ENCODE data around the gene ADORA2A.

The ADORA2A gene

GRCh38 chr22:24474649-24475255 is 47.4 kb downstream of the ADORA2A start:
- H4K20me1 ChIP-seq (ENCODE audit: control insufficient read depth, insufficient read depth, low read depth, low read length) = no peaks in the 10 kb centered on the region
- H3K9me3 ChIP-seq (ENCODE audit: control insufficient read depth, insufficient read depth, low read length) = no peaks in the 10 kb centered on the region
- TF ChIP-seq CTCF (IDR thresholded peaks at IDR 0.05; ENCODE audit: low read depth, low read length, poor library complexity, severe bottlenecking) = no peak
- no peak for TF ChIP-seq EZH2phosphoT487 (IDR thresholded peaks at IDR 0.05; ENCODE audit: borderline replicate concordance, low read length)
- no peaks in the 10 kb centered on the region for H3K9me2 ChIP-seq (replicated peaks; ENCODE audit: control insufficient read depth, low read length)
- no peaks in the 10 kb centered on the region for H3K79me2 ChIP-seq (ENCODE audit: control insufficient read depth, low read length)
- peaks cover 17% of the 10 kb centered on the region for H3K4me1 ChIP-seq (ENCODE audit: control insufficient read depth, low read length)
- H3K27me3 ChIP-seq (ENCODE audit: control insufficient read depth, low read length) = no peaks in the 10 kb centered on the region
- H3K4me3 ChIP-seq (ENCODE audit: low read length) = no peak overlapping the region
- H3K4me2 ChIP-seq (ENCODE audit: low read length) = no peak overlapping the region
- no peaks in the 10 kb centered on the region for H3F3A ChIP-seq (ENCODE audit: control insufficient read depth, insufficient read depth)
- H3K36me3 ChIP-seq (ENCODE audit: control insufficient read depth, low read length) = no peaks in the 10 kb centered on the region
- no peak overlapping the region for H3K27ac ChIP-seq (ENCODE audit: low read depth, low read length)

GRCh38 chr22:24481641-24482040 is 54.2 kb downstream of the ADORA2A start:
- no peaks in the 10 kb centered on the region for H3F3A ChIP-seq (ENCODE audit: control insufficient read depth, insufficient read depth)
- H3K9me3 ChIP-seq (ENCODE audit: control insufficient read depth, insufficient read depth, low read length) = no peaks in the 10 kb centered on the region
- peaks cover 6% of the 10 kb centered on the region; the same call in 1 of the 2 replicates for H3K4me1 ChIP-seq (ENCODE audit: control insufficient read depth, low read length)
- no peak overlapping the region for H3K4me3 ChIP-seq (ENCODE audit: low read length)
- H4K20me1 ChIP-seq (ENCODE audit: control insufficient read depth, insufficient read depth, low read depth, low read length) = no peaks in the 10 kb centered on the region
- no peaks in the 10 kb centered on the region for H3K27me3 ChIP-seq (ENCODE audit: control insufficient read depth, low read length)
- no peak overlapping the region for H3K4me2 ChIP-seq (ENCODE audit: low read length)
- TF ChIP-seq EZH2phosphoT487 (IDR thresholded peaks at IDR 0.05; ENCODE audit: borderline replicate concordance, low read length) (no peak), CTCF (IDR thresholded peaks at IDR 0.05; ENCODE audit: low read depth, low read length, poor library complexity, severe bottlenecking) (no peak)
- no peaks in the 10 kb centered on the region for H3K79me2 ChIP-seq (ENCODE audit: control insufficient read depth, low read length)
- H3K36me3 ChIP-seq (ENCODE audit: control insufficient read depth, low read length) = no peaks in the 10 kb centered on the region
- no peak overlapping the region for H3K27ac ChIP-seq (ENCODE audit: low read depth, low read length)
- no peaks in the 10 kb centered on the region for H3K9me2 ChIP-seq (replicated peaks; ENCODE audit: control insufficient read depth, low read length)

- no peaks in the 10 kb centered on the region for H3F3A ChIP-seq (ENCODE audit: control insufficient read depth, insufficient read depth)
- H3K27ac ChIP-seq (ENCODE audit: low read depth, low read length) = no peak overlapping the region
- no peaks in the 10 kb centered on the region for H3K27me3 ChIP-seq (ENCODE audit: control insufficient read depth, low read length)
- no peaks in the 10 kb centered on the region for H3K79me2 ChIP-seq (ENCODE audit: control insufficient read depth, low read length)
- peaks cover 7% of the 10 kb centered on the region; the same call in 1 of the 2 replicates for H3K4me1 ChIP-seq (ENCODE audit: control insufficient read depth, low read length)
- TF ChIP-seq EZH2phosphoT487 (IDR thresholded peaks at IDR 0.05; ENCODE audit: borderline replicate concordance, low read length) (no peak), CTCF (IDR thresholded peaks at IDR 0.05; ENCODE audit: low read depth, low read length, poor library complexity, severe bottlenecking) (no peak)
- H3K36me3 ChIP-seq (ENCODE audit: control insufficient read depth, low read length) = no peaks in the 10 kb centered on the region
- H3K9me3 ChIP-seq (ENCODE audit: control insufficient read depth, insufficient read depth, low read length) = no peaks in the 10 kb centered on the region
- no peak overlapping the region for H3K4me2 ChIP-seq (ENCODE audit: low read length)
- H3K9me2 ChIP-seq (replicated peaks; ENCODE audit: control insufficient read depth, low read length) = no peaks in the 10 kb centered on the region
- no peak overlapping the region for H3K4me3 ChIP-seq (ENCODE audit: low read length)
- H4K20me1 ChIP-seq (ENCODE audit: control insufficient read depth, insufficient read depth, low read depth, low read length) = no peaks in the 10 kb centered on the region
Measured at GRCh38 chr22:24482575-24482974, 55.2 kb downstream of the ADORA2A start.
